ENCODE data around the gene NDUFB1. TPM values are rescaled to one million over a fixed set of nuclear protein-coding genes. Genes with fewer than 3 reads are reported as not detected.
A peak's percentile ranks its signal among the peaks of the same experiment; 100 is the strongest.

NDUFB1 gene
- total RNA-seq, 1 experiment from 2014 or later: 115 TPM

GRCh38 chr14:92108345-92109254 lies 12.9 kb downstream of the NDUFB1 start:
- no peaks in the 10 kb centered on the region for H3K36me3 ChIP-seq (ENCODE audit: control insufficient read depth, insufficient read depth, low read length)
- TF ChIP-seq, protein P1, sequence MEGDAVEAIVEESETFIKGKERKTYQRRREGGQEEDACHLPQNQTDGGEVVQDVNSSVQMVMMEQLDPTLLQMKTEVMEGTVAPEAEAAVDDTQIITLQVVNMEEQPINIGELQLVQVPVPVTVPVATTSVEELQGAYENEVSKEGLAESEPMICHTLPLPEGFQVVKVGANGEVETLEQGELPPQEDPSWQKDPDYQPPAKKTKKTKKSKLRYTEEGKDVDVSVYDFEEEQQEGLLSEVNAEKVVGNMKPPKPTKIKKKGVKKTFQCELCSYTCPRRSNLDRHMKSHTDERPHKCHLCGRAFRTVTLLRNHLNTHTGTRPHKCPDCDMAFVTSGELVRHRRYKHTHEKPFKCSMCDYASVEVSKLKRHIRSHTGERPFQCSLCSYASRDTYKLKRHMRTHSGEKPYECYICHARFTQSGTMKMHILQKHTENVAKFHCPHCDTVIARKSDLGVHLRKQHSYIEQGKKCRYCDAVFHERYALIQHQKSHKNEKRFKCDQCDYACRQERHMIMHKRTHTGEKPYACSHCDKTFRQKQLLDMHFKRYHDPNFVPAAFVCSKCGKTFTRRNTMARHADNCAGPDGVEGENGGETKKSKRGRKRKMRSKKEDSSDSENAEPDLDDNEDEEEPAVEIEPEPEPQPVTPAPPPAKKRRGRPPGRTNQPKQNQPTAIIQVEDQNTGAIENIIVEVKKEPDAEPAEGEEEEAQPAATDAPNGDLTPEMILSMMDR (IDR thresholded peaks at IDR 0.05; ENCODE audit: insufficient read depth in 1 of 2, low read depth in 1 of 2, low read length in 1 of 2, severe bottlenecking in 1 of 2, unreplicated experiment in 1 of 2): no peak
- intact Hi-C loops (cut with micrococcal nuclease; ENCODE audit: unreplicated experiment): no loop called here
- no peaks in the 10 kb centered on the region for H3K27me3 ChIP-seq (replicated peaks; ENCODE audit: control insufficient read depth, insufficient read depth, low read length)
- Mint-ChIP-seq H3K27ac (ENCODE audit: unreplicated experiment) (no peak overlapping the region), H3K9me3 (ENCODE audit: unreplicated experiment) (no peaks in the 10 kb centered on the region), H3K36me3 (ENCODE audit: insufficient read depth, unreplicated experiment) (peaks cover 5% of the 10 kb centered on the region), H3K4me1 (ENCODE audit: low read depth, unreplicated experiment) (no peaks in the 10 kb centered on the region), H3K4me3 (ENCODE audit: unreplicated experiment) (no peak overlapping the region), H3K27me3 (ENCODE audit: insufficient read depth, unreplicated experiment) (no peaks in the 10 kb centered on the region)
- CTCF ChIA-PET: no interaction called here
- DNase-seq: no peak
- no peak overlapping the region for H3K4me3 ChIP-seq (ENCODE audit: low read depth, low read length)
- BruUV-seq (replicated peaks): no TSS peak
- no peaks in the 10 kb centered on the region for H3K9me3 ChIP-seq
- peaks cover 3% of the 10 kb centered on the region for H3K4me1 ChIP-seq
- POLR2A ChIA-PET: no interaction called here

GRCh38 chr14:92106143-92106926 lies 15.2 kb downstream of the NDUFB1 start, which contains the start of gene ATXN3:
Gene ATXN3, minus strand, starts transcription at chr14:92106582. Its CDS starts 30 bp downstream, at chr14:92106552.
- peak; percentile 95 to 98 for DNase-seq
- H3K9me3 Mint-ChIP-seq (ENCODE audit: unreplicated experiment): no peaks in the 10 kb centered on the region
- intact Hi-C loops (cut with micrococcal nuclease; ENCODE audit: unreplicated experiment): loop anchor here (1.0 kb wide), 1 partner anchor 66 kb away; the partner anchor contains the start of gene TRIP11
- BruUV-seq (replicated peaks): no TSS peak
- Histone ChIP-seq H3K27me3 (replicated peaks; ENCODE audit: control insufficient read depth, insufficient read depth, low read length) (no peaks in the 10 kb centered on the region), H3K9me3 (no peaks in the 10 kb centered on the region), H3K36me3 (ENCODE audit: control insufficient read depth, insufficient read depth, low read length) (no peaks in the 10 kb centered on the region), H3K4me3 (ENCODE audit: low read depth, low read length) (peak within 1 kb of the TSS; percentile 59), H3K4me1 (peaks cover 9% of the 10 kb centered on the region)
- peaks cover 7% of the 10 kb centered on the region for H3K4me1 Mint-ChIP-seq (ENCODE audit: low read depth, unreplicated experiment)
- peak within 1 kb of the TSS; percentile 87 for H3K4me3 Mint-ChIP-seq (ENCODE audit: unreplicated experiment)
- ChIA-PET CTCF (interaction anchor here (0.6 to 1.7 kb wide), 11 partner anchors 9 to 532 kb away, joined by 3 to 35 read pairs (median 5); partner anchors contain the start of genes CPSF2, NDUFB1 and TRIP11), POLR2A (interaction anchor here (0.5 to 1.8 kb wide), 5 partner anchors 10 to 1009 kb away, joined by 3 to 25 read pairs (median 4); partner anchors contain the start of genes CPSF2, NDUFB1 and TRIP11)
- H3K27me3 Mint-ChIP-seq (ENCODE audit: insufficient read depth, unreplicated experiment): no peaks in the 10 kb centered on the region
- H3K36me3 Mint-ChIP-seq (ENCODE audit: insufficient read depth, unreplicated experiment): peaks cover 5% of the 10 kb centered on the region
- TF ChIP-seq, protein P1 (IDR thresholded peaks at IDR 0.05; ENCODE audit: insufficient read depth in 1 of 2, low read depth in 1 of 2, low read length in 1 of 2, severe bottlenecking in 1 of 2, unreplicated experiment in 1 of 2): peak in 1 of 2 experiments; percentile 87
- peak within 1 kb of the TSS; percentile 66 for H3K27ac Mint-ChIP-seq (ENCODE audit: unreplicated experiment)

- Histone ChIP-seq H3K36me3 (ENCODE audit: control insufficient read depth, insufficient read depth, low read length) (no peaks in the 10 kb centered on the region), H3K27me3 (replicated peaks; ENCODE audit: control insufficient read depth, insufficient read depth, low read length) (no peaks in the 10 kb centered on the region), H3K4me1 (peaks cover 9% of the 10 kb centered on the region), H3K4me3 (ENCODE audit: low read depth, low read length) (peak overlapping the region; percentile 59), H3K9me3 (no peaks in the 10 kb centered on the region)
- ChIA-PET POLR2A (interaction anchor here (0.6 to 1.8 kb wide), 4 partner anchors 16 to 1009 kb away, joined by 3 to 25 read pairs (median 6); partner anchors contain the start of genes CPSF2, NDUFB1 and TRIP11), CTCF (interaction anchor here (0.8 to 1.7 kb wide), 6 partner anchors 10 to 66 kb away, joined by 3 to 35 read pairs (median 6); partner anchors contain the start of genes CPSF2, NDUFB1 and TRIP11)
- DNase-seq: peak in 1 of 2 experiments; percentile 41
- BruUV-seq (replicated peaks): no TSS peak
- TF ChIP-seq, protein P1 (IDR thresholded peaks at IDR 0.05; ENCODE audit: insufficient read depth in 1 of 2, low read depth in 1 of 2, low read length in 1 of 2, severe bottlenecking in 1 of 2, unreplicated experiment in 1 of 2): no peak
- H3K27me3 Mint-ChIP-seq (ENCODE audit: insufficient read depth, unreplicated experiment): no peaks in the 10 kb centered on the region
- H3K9me3 Mint-ChIP-seq (ENCODE audit: unreplicated experiment): no peaks in the 10 kb centered on the region
- H3K4me3 Mint-ChIP-seq (ENCODE audit: unreplicated experiment): peak overlapping the region; percentile 87
- peaks cover 7% of the 10 kb centered on the region for H3K4me1 Mint-ChIP-seq (ENCODE audit: low read depth, unreplicated experiment)
- H3K27ac Mint-ChIP-seq (ENCODE audit: unreplicated experiment): peak overlapping the region; percentile 66
- peaks cover 5% of the 10 kb centered on the region for H3K36me3 Mint-ChIP-seq (ENCODE audit: insufficient read depth, unreplicated experiment)
- intact Hi-C loops (cut with micrococcal nuclease; ENCODE audit: unreplicated experiment): loop anchor here (1.0 kb wide), 1 partner anchor 66 kb away; the partner anchor contains the start of gene TRIP11
Observed at GRCh38 chr14:92105893-92106142, 15.7 kb downstream of the NDUFB1 start.

Data from Caco-2 (cell line).